CD4-positive, alpha-beta memory T cell (primary cell): ENCODE data around the gene CUX1. TPM values are rescaled to one million over a fixed set of nuclear protein-coding genes. Genes with fewer than 3 reads are reported as not detected.

Experiments
- CTCF ChIA-PET: fragments of 350-600 bp; sonication (Branson Sonifier 250); formaldehyde crosslinking; loops from one replicate; lab custom pipeline; 2021; ENCODE audit warnings: inconsistent platforms; ENCODE audit not compliant: partially characterized antibody; lab: Charles Lee
- POLR2A ChIA-PET: fragments of 350-600 bp; sonication (Branson Sonifier 250); formaldehyde crosslinking; loops from one replicate; lab custom pipeline; 2021; ENCODE audit not compliant: partially characterized antibody; lab: Charles Lee
- DNase-seq, 5 donors: peaks; one replicate each; pipeline versions ENCODE4 v3.0.0 to v3.0.0-alpha.2; 2020 to 2022; ENCODE audit warnings: mixed read lengths in 1 of 5
- H3K27ac ChIP-seq: one replicate; pipeline ENCODE4 v1.7.0; 2013; ENCODE audit warnings: low read depth, low read length
- H3K27me3 ChIP-seq: 2 replicates; pipeline ENCODE4 v1.7.0; 2013; ENCODE audit warnings: mild to moderate bottlenecking, low read length, moderate library complexity; ENCODE audit not compliant: insufficient read depth
- H3K36me3 ChIP-seq: 2 replicates; pipeline ENCODE4 v1.7.0; 2013; ENCODE audit warnings: mild to moderate bottlenecking, low read length, moderate library complexity; ENCODE audit not compliant: insufficient read depth
- H3K4me1 ChIP-seq: 2 replicates; pipeline ENCODE4 v1.7.0; 2013; ENCODE audit warnings: mild to moderate bottlenecking, low read length, moderate library complexity; ENCODE audit not compliant: insufficient read depth
- H3K4me3 ChIP-seq, 2 donors: one replicate each; pipeline ENCODE4 v1.7.0; 2013; ENCODE audit warnings: low read length in 2 of 2, mild to moderate bottlenecking in 1 of 2
- H3K9me3 ChIP-seq, 2 donors: one replicate each; pipeline ENCODE4 v1.7.0; 2013; ENCODE audit warnings: low read length in 2 of 2, control low read depth in 1 of 2; ENCODE audit not compliant: control insufficient read depth in 1 of 2
- H3K27ac Mint-ChIP-seq, 7 donors: one replicate each; pipeline ENCODE4 v1.8.0; 2020 to 2021; ENCODE audit warnings: mixed read lengths in 7 of 7, mild to moderate bottlenecking in 6 of 7, inconsistent platforms in 3 of 7, moderate library complexity in 3 of 7
- H3K27me3 Mint-ChIP-seq, 2 donors: one replicate each; pipeline ENCODE4 v1.8.0; 2020 to 2021; ENCODE audit warnings: mixed read lengths in 2 of 2
- H3K36me3 Mint-ChIP-seq, 2 donors: one replicate each; pipeline ENCODE4 v1.8.0; 2020 to 2021; ENCODE audit warnings: mixed read lengths in 2 of 2, inconsistent platforms in 1 of 2, mild to moderate bottlenecking in 1 of 2
- H3K4me1 Mint-ChIP-seq, 4 donors: one replicate each; pipeline ENCODE4 v1.8.0; 2020 to 2021; ENCODE audit warnings: mixed read lengths in 4 of 4, mild to moderate bottlenecking in 1 of 4
- H3K4me3 Mint-ChIP-seq, 8 donors: one replicate each; pipeline ENCODE4 v1.8.0; 2020 to 2021; ENCODE audit warnings: mixed read lengths in 8 of 8, mild to moderate bottlenecking in 7 of 8, moderate library complexity in 6 of 8, inconsistent platforms in 3 of 8
- H3K9me3 Mint-ChIP-seq, 8 donors: one replicate each; pipeline ENCODE4 v1.8.0; 2020 to 2021; ENCODE audit warnings: mixed read lengths in 8 of 8, mild to moderate bottlenecking in 5 of 8, inconsistent platforms in 3 of 8, moderate library complexity in 1 of 8
- intact Hi-C: fragments of 100-400 bp; cut with micrococcal nuclease; formaldehyde crosslinking; loops from one replicate; pipeline ENCODE4 v1.15.1; 2023
- polyA plus RNA-seq, 2 donors: library from polyadenylated mRNA; unstranded; fragments of 300-500 nt; fragmentation: Illumina TruSeq; gene quantifications; one replicate each; pipeline ENCODE4 v1.2.3, GENCODE V29; 2021
- total RNA-seq, 2 experiments: library from RNA; stranded (reverse); gene quantifications; one replicate each; pipeline ENCODE4 v1.2.3, GENCODE V29; 2021

The CUX1 gene
- total and polyA plus RNA-seq, 4 experiments from 2014 or later = 2.1 to 47.6 (median 36.1) TPM

DNA sequence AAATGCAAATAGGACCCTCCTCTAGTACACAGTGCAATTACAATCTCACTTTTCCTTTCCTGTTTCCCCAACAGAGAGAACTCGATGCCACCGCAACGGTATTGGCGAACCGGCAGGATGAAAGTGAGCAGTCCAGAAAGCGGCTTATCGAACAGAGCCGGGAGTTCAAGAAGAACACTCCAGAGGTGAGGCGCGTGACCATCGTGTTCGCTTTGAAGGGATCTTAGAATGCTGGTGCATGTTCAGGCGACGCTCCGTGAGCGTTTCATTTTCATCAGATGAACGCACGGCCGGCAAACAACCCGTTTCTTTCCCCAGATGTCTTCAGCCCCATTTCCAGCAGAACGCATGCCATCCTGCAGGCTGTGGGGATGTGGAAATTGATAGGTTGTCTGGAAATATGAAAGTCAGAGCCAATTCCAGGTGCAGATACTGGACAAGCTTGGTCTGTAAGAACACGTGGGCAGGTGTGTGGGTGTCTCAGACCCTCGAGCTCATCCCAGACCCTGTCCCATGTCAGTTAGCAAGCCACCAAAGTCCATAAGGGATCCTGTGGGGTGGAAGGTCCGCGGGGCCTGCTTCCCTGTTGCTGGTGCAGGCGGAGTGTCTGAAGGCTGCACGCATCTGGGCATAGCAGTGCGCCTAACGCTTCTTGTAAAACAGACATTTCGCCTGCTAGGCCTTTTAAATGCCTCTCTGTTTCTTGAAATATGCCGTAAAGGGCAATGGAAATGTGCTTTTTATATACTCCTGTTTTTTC lies 98.8 kb downstream of the CUX1 start:
- POLR2A ChIA-PET = no interaction called here
- no peak for DNase-seq
- intact Hi-C loops = no loop called here
- H3K9me3 Mint-ChIP-seq = peaks cover 0 to 5% (median 0%) of the 10 kb centered on the region in 8 donors
- no peak overlapping the region for H3K4me3 ChIP-seq
- no peak overlapping the region for H3K27ac ChIP-seq
- H3K27me3 ChIP-seq = no peaks in the 10 kb centered on the region
- H3K9me3 ChIP-seq = no peaks in the 10 kb centered on the region
- no peak overlapping the region for H3K27ac Mint-ChIP-seq
- no peaks in the 10 kb centered on the region for H3K36me3 ChIP-seq
- CTCF ChIA-PET = no interaction called here
- H3K4me1 Mint-ChIP-seq = peaks cover 6 to 17% (median 12%) of the 10 kb centered on the region in 4 donors
- H3K4me1 ChIP-seq = no peaks in the 10 kb centered on the region
- no peak overlapping the region for H3K4me3 Mint-ChIP-seq
- no peaks in the 10 kb centered on the region for H3K27me3 Mint-ChIP-seq
- H3K36me3 Mint-ChIP-seq = peaks cover 26 to 32% of the 10 kb centered on the region in 2 donors

DNA sequence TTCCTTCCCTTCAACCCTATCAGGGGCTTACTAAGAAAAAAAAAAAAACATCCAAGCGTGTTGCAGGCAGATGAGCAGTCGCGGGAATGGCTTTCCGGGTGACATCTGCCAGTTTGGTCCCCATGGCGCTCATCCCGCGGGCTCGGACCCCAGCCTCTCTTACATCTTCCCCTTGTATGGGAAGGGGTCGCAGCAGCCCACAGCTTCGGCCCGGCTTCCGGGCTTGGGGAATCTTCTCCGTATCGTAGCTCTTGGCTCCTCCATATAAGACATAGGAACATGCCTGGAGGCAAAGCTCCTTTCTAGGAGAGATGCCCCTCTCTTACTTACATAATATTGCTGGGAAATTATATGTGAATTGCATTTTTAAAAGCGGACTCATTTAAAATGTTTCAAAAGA lies 99.5 kb downstream of the CUX1 start:
- Histone ChIP-seq H3K4me1 (no peaks in the 10 kb centered on the region), H3K4me3 (no peak overlapping the region), H3K27me3 (no peaks in the 10 kb centered on the region), H3K9me3 (no peaks in the 10 kb centered on the region), H3K27ac (no peak overlapping the region), H3K36me3 (no peaks in the 10 kb centered on the region)
- ChIA-PET CTCF (no interaction called here), POLR2A (no interaction called here)
- peaks cover 0 to 5% (median 0%) of the 10 kb centered on the region in 8 donors for H3K9me3 Mint-ChIP-seq
- no peak overlapping the region for H3K27ac Mint-ChIP-seq
- peaks cover 26 to 32% of the 10 kb centered on the region in 2 donors for H3K36me3 Mint-ChIP-seq
- no peak overlapping the region for H3K4me3 Mint-ChIP-seq
- no peak for DNase-seq
- intact Hi-C loops = no loop called here
- H3K27me3 Mint-ChIP-seq = no peaks in the 10 kb centered on the region
- peaks cover 6 to 17% (median 12%) of the 10 kb centered on the region in 4 donors for H3K4me1 Mint-ChIP-seq

DNA sequence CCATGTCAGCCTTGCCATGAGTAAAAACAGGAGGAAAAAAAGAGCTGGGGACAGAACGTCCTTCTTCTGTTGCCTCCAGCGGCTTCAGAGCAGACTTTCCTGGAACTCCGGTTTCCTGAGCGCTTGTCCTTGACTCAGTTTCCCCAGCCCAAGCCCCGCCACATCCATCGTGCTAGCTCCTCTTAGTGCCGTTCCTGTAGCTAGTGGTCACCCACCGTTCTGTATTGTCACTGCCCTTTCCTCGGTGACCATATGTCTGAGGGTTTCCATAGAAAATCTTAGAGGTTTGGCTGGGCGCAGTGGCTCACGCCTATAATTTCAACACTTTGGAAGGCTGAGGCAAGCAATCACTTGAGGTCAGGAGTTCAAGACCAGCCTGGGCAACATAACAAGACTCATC lies 100.1 kb downstream of the CUX1 start:
- Mint-ChIP-seq H3K4me1 (peaks cover 6 to 14% (median 11%) of the 10 kb centered on the region in 4 donors), H3K9me3 (peaks cover 0 to 5% (median 0%) of the 10 kb centered on the region in 8 donors), H3K4me3 (no peak overlapping the region), H3K36me3 (peaks cover 27 to 32% of the 10 kb centered on the region in 2 donors), H3K27ac (no peak overlapping the region), H3K27me3 (no peaks in the 10 kb centered on the region)
- DNase-seq = no peak
- Histone ChIP-seq H3K27me3 (no peaks in the 10 kb centered on the region), H3K4me1 (peaks cover 3% of the 10 kb centered on the region), H3K27ac (no peak overlapping the region), H3K9me3 (no peaks in the 10 kb centered on the region), H3K4me3 (no peak overlapping the region), H3K36me3 (no peaks in the 10 kb centered on the region)
- intact Hi-C loops = no loop called here
- CTCF ChIA-PET = no interaction called here
- POLR2A ChIA-PET = no interaction called here

- intact Hi-C loops = no loop called here
- Mint-ChIP-seq H3K27ac (no peak overlapping the region), H3K9me3 (peaks cover 0 to 5% (median 0%) of the 10 kb centered on the region in 8 donors), H3K27me3 (no peaks in the 10 kb centered on the region), H3K4me1 (peaks cover 5 to 9% (median 7%) of the 10 kb centered on the region in 4 donors), H3K36me3 (peaks cover 27 to 32% of the 10 kb centered on the region in 2 donors), H3K4me3 (no peak overlapping the region)
- Histone ChIP-seq H3K4me1 (peaks cover 5% of the 10 kb centered on the region), H3K9me3 (no peaks in the 10 kb centered on the region), H3K36me3 (no peaks in the 10 kb centered on the region), H3K27me3 (no peaks in the 10 kb centered on the region), H3K4me3 (no peak overlapping the region), H3K27ac (no peak overlapping the region)
- ChIA-PET POLR2A (interaction anchor here (0.6 kb wide), 1 partner anchor 111 kb away, joined by 4 read pairs; no protein-coding TSS in a partner anchor), CTCF (no interaction called here)
- DNase-seq = no peak
Measured at GRCh38 chr7:101918426-101918825, 101.0 kb downstream of the CUX1 start.

- H3K36me3 Mint-ChIP-seq = peaks cover 29 to 32% of the 10 kb centered on the region in 2 donors
Measured at GRCh38 chr7:101919363-101920115, 102.1 kb downstream of the CUX1 start.

GRCh38 chr7:101921061-101921460 lies 103.6 kb downstream of the CUX1 start:
- no peak for DNase-seq
- Mint-ChIP-seq H3K27me3 (no peaks in the 10 kb centered on the region), H3K4me1 (peaks cover 1 to 8% (median 6%) of the 10 kb centered on the region in 4 donors), H3K4me3 (no peak overlapping the region), H3K27ac (no peak overlapping the region), H3K9me3 (no peaks in the 10 kb centered on the region), H3K36me3 (peaks cover 20 to 24% of the 10 kb centered on the region in 2 donors)
- Histone ChIP-seq H3K4me3 (no peak overlapping the region), H3K36me3 (no peaks in the 10 kb centered on the region), H3K4me1 (peaks cover 5% of the 10 kb centered on the region), H3K27me3 (no peaks in the 10 kb centered on the region), H3K27ac (no peak overlapping the region), H3K9me3 (no peaks in the 10 kb centered on the region)
- CTCF ChIA-PET = no interaction called here
- POLR2A ChIA-PET = no interaction called here
- intact Hi-C loops = no loop called here

More at GRCh38 chr7:101919363-101920115, 102.1 kb downstream of the CUX1 start:
- Histone ChIP-seq H3K36me3 (no peaks in the 10 kb centered on the region), H3K27me3 (no peaks in the 10 kb centered on the region), H3K4me3 (no peak overlapping the region), H3K4me1 (peaks cover 5% of the 10 kb centered on the region), H3K9me3 (no peaks in the 10 kb centered on the region), H3K27ac (no peak overlapping the region)
- POLR2A ChIA-PET = no interaction called here
- Mint-ChIP-seq H3K27ac (no peak overlapping the region), H3K27me3 (no peaks in the 10 kb centered on the region), H3K4me1 (peaks cover 1 to 8% (median 6%) of the 10 kb centered on the region in 4 donors), H3K4me3 (no peak overlapping the region), H3K9me3 (peaks cover 0 to 5% (median 0%) of the 10 kb centered on the region in 8 donors)
- no peak for DNase-seq
- intact Hi-C loops = no loop called here
- CTCF ChIA-PET = no interaction called here
